Measurements from ENCODE around the gene SOD2.
A peak's percentile ranks its signal among the peaks of the same experiment; 100 is the strongest.
"Not testable (repeated sequence)": the region's sequence is repeated elsewhere in the genome, so short reads cannot be mapped to it uniquely, and the experiment has no call there.

The SOD2 gene

GRCh38 chr6:159693128-159693893 is at the start of gene SOD2:
Gene SOD2, minus strand, starts transcription at chr6:159693241. Its CDS starts 74 bp downstream, at chr6:159693167.
- no peak for TF ChIP-seq CTCF (IDR thresholded peaks at IDR 0.05; ENCODE audit: low read depth, low read length)

GRCh38 chr6:159742165-159742564 is 49.1 kb upstream of the SOD2 start:
- TF ChIP-seq CTCF (IDR thresholded peaks at IDR 0.05; ENCODE audit: low read depth, low read length), result no peak
- DNase-seq (ENCODE audit: extremely low read depth, low read depth), result no peak

More at GRCh38 chr6:159693128-159693893, at the start of gene SOD2:
- peak; percentile 55 for DNase-seq (ENCODE audit: extremely low read depth, low read depth)

GRCh38 chr6:159739341-159739740 is 46.3 kb upstream of the SOD2 start:
- TF ChIP-seq CTCF (IDR thresholded peaks at IDR 0.05; ENCODE audit: low read depth, low read length), result no peak
- DNase-seq (ENCODE audit: extremely low read depth, low read depth), result no peak

- no peak for TF ChIP-seq CTCF (IDR thresholded peaks at IDR 0.05; ENCODE audit: low read depth, low read length)
- DNase-seq (ENCODE audit: extremely low read depth, low read depth), result no peak
Measured at GRCh38 chr6:159736908-159737307, 43.9 kb upstream of the SOD2 start.

- DNase-seq (ENCODE audit: extremely low read depth, low read depth), result not testable (repeated sequence)
Measured at GRCh38 chr6:159733395-159733794, 40.4 kb upstream of the SOD2 start.

GRCh38 chr6:159732550-159732949 is 39.5 kb upstream of the SOD2 start:
- not testable (repeated sequence) for DNase-seq (ENCODE audit: extremely low read depth, low read depth)

GRCh38 chr6:159730332-159730676 is 37.3 kb upstream of the SOD2 start:
- DNase-seq (ENCODE audit: extremely low read depth, low read depth), result no peak
- TF ChIP-seq CTCF (IDR thresholded peaks at IDR 0.05; ENCODE audit: low read depth, low read length), result no peak

GRCh38 chr6:159729598-159730331 is 36.7 kb upstream of the SOD2 start:
- DNase-seq (ENCODE audit: extremely low read depth, low read depth), result no peak
- TF ChIP-seq CTCF (IDR thresholded peaks at IDR 0.05; ENCODE audit: low read depth, low read length), result no peak

Data from AG09319 (cell line).